OCI-LY3 (cell line): Measurements from ENCODE around the gene SERPINA1.
A peak's percentile ranks its signal among the peaks of the same experiment; 100 is the strongest.
"Not testable (repeated sequence)": the region's sequence is repeated elsewhere in the genome, so short reads cannot be mapped to it uniquely, and the experiment has no call there.

Experiments used
- H2AFZ ChIP-seq: fragments of 200-600, 300-600 bp; shearing (Covaris generic); 2 replicates; pipeline ENCODE4 v1.6.0; 2014; ENCODE audit warnings: antibody characterized with exemption, low read depth, low read length
- H3K27ac ChIP-seq: fragments of 200-600, 300-600 bp; sonication (generic); 2 replicates; pipeline ENCODE4 v1.5.1; 2014; ENCODE audit warnings: mild to moderate bottlenecking, low read length, moderate library complexity, mixed read lengths
- H3K27me3 ChIP-seq: fragments of 200-600, 300-600 bp; sonication (generic); 2 replicates; pipeline ENCODE4 v1.6.1; 2014; ENCODE audit warnings: low read depth, low read length, mixed read lengths
- H3K36me3 ChIP-seq: fragments of 200-600, 300-600 bp; sonication (generic); replicated peaks from 2 replicates; pipeline ENCODE3; 2014; ENCODE audit warnings: low read depth, low read length, mixed read lengths
- H3K4me1 ChIP-seq: fragments of 300-600, 200-600 bp; sonication (generic); 2 replicates; pipeline ENCODE4 v1.6.1; 2014; ENCODE audit warnings: low read length, mixed read lengths
- H3K4me2 ChIP-seq: fragments of 200-600, 300-600 bp; sonication (generic); 2 replicates; pipeline ENCODE4 v1.6.1; 2014; ENCODE audit warnings: low read length, mixed read lengths
- H3K4me3 ChIP-seq: fragments of 300-600, 200-600 bp; sonication (generic); 2 replicates; pipeline ENCODE4 v1.5.1; 2014; ENCODE audit warnings: antibody characterized with exemption, mild to moderate bottlenecking, low read length, moderate library complexity
- H3K79me2 ChIP-seq: fragments of 300-600, 200-600 bp; shearing (Covaris generic); 2 replicates; pipeline ENCODE4 v1.6.1; 2014; ENCODE audit warnings: mild to moderate bottlenecking, low read length, mixed read lengths
- H3K9ac ChIP-seq: fragments of 300-600, 200-600 bp; shearing (Covaris generic); 2 replicates; pipeline ENCODE4 v1.6.0; 2014; ENCODE audit warnings: mild to moderate bottlenecking, low read length, moderate library complexity
- H3K9me3 ChIP-seq: fragments of 200-600, 300-600 bp; shearing (Covaris generic); 2 replicates; pipeline ENCODE4 v1.6.1; 2014; ENCODE audit warnings: low read length, mixed read lengths; ENCODE audit not compliant: insufficient read depth
- H4K20me1 ChIP-seq: fragments of 200-600, 300-600 bp; sonication (generic); 2 replicates; pipeline ENCODE4 v1.6.1; 2016; ENCODE audit warnings: low read length, mixed read lengths; ENCODE audit not compliant: insufficient read depth
- EZH2phosphoT487 ChIP-seq: fragments of 200-600 bp; shearing (Covaris generic); IDR thresholded peaks from 2 replicates; pipeline ENCODE4 v1.6.1; 2018; ENCODE audit warnings: antibody characterized with exemption, mixed run types, low read depth
- TF ChIP-seq, protein P1 (sequence below): fragments of 200-600, 300-600 bp; sonication (generic); IDR thresholded peaks from 2 replicates; pipeline ENCODE4 v1.5.1; 2014; ENCODE audit warnings: antibody characterized with exemption, low read length, low read depth

Gene SERPINA1

DNA sequence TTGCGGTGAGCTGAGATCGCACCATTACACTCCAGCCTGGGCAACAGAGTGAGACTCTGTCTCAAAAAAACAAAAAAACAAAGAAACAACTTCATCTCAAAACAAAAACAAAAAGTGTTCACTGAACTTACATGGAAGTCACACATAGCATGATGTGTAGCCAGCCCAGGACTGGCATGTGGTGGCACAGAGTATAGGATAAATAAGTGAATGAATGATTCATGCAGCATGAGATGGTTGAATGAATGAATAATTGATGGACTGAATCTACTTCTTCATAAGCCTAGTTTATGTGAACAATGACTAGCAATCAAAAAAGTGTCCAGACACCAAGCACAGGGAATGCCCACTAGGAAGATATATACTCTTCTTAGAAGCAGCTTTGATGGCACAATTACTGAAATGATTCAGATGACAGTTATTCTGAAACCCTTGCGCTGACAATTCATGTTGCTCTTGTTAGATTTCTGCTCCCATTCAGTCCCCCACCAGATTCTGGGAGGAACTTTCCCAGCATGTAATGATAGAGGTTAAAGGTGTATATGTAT lies 33.7 kb downstream of the SERPINA1 start:
- H2AFZ ChIP-seq, result peak overlapping the region; percentile 26; the same call in 1 of the 2 replicates
- H3K9ac ChIP-seq, result no peak overlapping the region; the same call in 1 of the 2 replicates
- no peaks in the 10 kb centered on the region for H3K79me2 ChIP-seq
- H3K36me3 ChIP-seq, result peaks cover 12% of the 10 kb centered on the region
- H4K20me1 ChIP-seq, result no peaks in the 10 kb centered on the region
- H3K9me3 ChIP-seq, result peaks cover 36% of the 10 kb centered on the region
- H3K4me1 ChIP-seq, result peaks cover 25% of the 10 kb centered on the region
- no peaks in the 10 kb centered on the region for H3K27me3 ChIP-seq
- H3K27ac ChIP-seq, result peak overlapping the region; percentile 27
- peak overlapping the region; percentile 46 for H3K4me3 ChIP-seq
- no peak for TF ChIP-seq EZH2phosphoT487
- TF ChIP-seq, protein P1, sequence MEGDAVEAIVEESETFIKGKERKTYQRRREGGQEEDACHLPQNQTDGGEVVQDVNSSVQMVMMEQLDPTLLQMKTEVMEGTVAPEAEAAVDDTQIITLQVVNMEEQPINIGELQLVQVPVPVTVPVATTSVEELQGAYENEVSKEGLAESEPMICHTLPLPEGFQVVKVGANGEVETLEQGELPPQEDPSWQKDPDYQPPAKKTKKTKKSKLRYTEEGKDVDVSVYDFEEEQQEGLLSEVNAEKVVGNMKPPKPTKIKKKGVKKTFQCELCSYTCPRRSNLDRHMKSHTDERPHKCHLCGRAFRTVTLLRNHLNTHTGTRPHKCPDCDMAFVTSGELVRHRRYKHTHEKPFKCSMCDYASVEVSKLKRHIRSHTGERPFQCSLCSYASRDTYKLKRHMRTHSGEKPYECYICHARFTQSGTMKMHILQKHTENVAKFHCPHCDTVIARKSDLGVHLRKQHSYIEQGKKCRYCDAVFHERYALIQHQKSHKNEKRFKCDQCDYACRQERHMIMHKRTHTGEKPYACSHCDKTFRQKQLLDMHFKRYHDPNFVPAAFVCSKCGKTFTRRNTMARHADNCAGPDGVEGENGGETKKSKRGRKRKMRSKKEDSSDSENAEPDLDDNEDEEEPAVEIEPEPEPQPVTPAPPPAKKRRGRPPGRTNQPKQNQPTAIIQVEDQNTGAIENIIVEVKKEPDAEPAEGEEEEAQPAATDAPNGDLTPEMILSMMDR, result no peak
- peak overlapping the region; percentile 57 for H3K4me2 ChIP-seq

GRCh38 chr14:94354190-94354589 lies 34.2 kb downstream of the SERPINA1 start:
- H2AFZ ChIP-seq, H3K79me2 ChIP-seq, H3K27me3 ChIP-seq, H4K20me1 ChIP-seq, H3K27ac ChIP-seq, H3K4me3 ChIP-seq, H3K9ac ChIP-seq, H3K4me2 ChIP-seq: not testable (repeated sequence)
- Histone ChIP-seq H3K9me3 (peaks cover 39% of the 10 kb centered on the region), H3K4me1 (peaks cover 25% of the 10 kb centered on the region), H3K36me3 (peaks cover 16% of the 10 kb centered on the region)

DNA sequence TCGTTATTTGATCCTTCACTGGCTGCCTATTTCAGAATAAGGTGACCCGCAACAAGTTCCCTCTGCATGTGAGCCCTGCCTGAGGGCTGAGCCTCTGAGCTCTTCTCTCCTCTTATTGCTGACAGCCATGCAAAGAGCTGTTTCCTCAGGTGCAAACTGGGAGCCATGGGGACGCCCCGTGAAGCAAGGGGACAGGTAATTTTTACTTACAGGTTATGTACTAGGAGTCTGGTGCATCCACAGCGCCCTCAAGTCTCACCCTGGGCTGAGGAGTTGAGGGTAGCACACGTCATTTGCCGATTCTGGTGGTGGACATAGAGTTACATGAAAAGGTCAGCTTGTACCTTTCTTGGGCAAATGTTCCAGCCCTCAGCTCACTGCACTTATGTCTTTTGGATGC lies 39.1 kb downstream of the SERPINA1 start:
- Histone ChIP-seq H3K9ac (no peak overlapping the region), H3K4me1 (peaks cover 37% of the 10 kb centered on the region)

DNA sequence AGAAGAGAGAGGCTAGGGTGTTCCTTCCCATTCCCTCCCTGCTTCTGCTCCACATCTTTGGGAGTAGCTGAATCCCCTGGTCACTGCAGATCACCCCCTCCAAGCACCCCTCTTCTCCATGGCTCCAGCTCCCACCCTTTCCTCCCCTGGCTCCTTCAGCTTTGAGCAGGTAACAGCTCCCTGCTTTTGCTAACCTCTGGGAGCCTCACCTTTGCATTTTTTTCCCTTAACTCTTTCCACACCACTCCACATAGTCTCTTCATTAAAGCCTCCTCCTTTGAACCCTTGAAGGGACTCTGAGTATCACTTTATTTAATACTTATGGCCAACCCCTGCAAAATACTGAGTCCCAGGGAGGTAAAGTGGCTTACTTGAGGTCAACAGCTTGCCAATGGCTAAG lies 39.6 kb downstream of the SERPINA1 start:
- Histone ChIP-seq H2AFZ (no peak overlapping the region), H3K4me1 (peaks cover 37% of the 10 kb centered on the region), H3K9me3 (peaks cover 72% of the 10 kb centered on the region), H3K4me2 (no peak overlapping the region), H3K36me3 (peaks cover 52% of the 10 kb centered on the region), H4K20me1 (no peaks in the 10 kb centered on the region), H3K27ac (no peak overlapping the region), H3K27me3 (no peaks in the 10 kb centered on the region), H3K79me2 (no peaks in the 10 kb centered on the region), H3K4me3 (no peak overlapping the region), H3K9ac (no peak overlapping the region)
- TF ChIP-seq EZH2phosphoT487, result no peak
- TF ChIP-seq, protein P1, result no peak

More for the DNA sequence above, 39.1 kb downstream of the SERPINA1 start:
- H3K36me3 ChIP-seq, result peaks cover 48% of the 10 kb centered on the region
- H3K79me2 ChIP-seq, result no peaks in the 10 kb centered on the region
- no peak overlapping the region for H3K4me2 ChIP-seq
- no peak overlapping the region for H2AFZ ChIP-seq
- H3K27ac ChIP-seq, result no peak overlapping the region
- H3K4me3 ChIP-seq, result no peak overlapping the region
- H4K20me1 ChIP-seq, result no peaks in the 10 kb centered on the region
- no peak for TF ChIP-seq EZH2phosphoT487
- TF ChIP-seq, protein P1, result no peak
- no peaks in the 10 kb centered on the region for H3K27me3 ChIP-seq
- peaks cover 72% of the 10 kb centered on the region for H3K9me3 ChIP-seq
